ENCODE data around the gene ADCY10.

- TF ChIP-seq EZH2 (IDR thresholded peaks at IDR 0.05; ENCODE audit: borderline replicate concordance) (no peak), EZH2phosphoT487 (IDR thresholded peaks at IDR 0.05; ENCODE audit: low read depth, severe bottlenecking, unreplicated experiment) (no peak), CTCF (IDR thresholded peaks at IDR 0.05; ENCODE audit: poor library complexity) (no peak)
These were observed 3.0 kb upstream of the ADCY10 start for GRCh38 chr1:167916766-167917511.

Data from hepatocyte (in vitro differentiated cells).